GM18858 (cell line): Measurements from ENCODE around the gene C6orf89.

Experiments
- ATAC-seq: cut with Tn5 transposase; IDR thresholded peaks from one replicate; pipeline ENCODE4 v1.9.1; 2021; ENCODE audit not compliant: unreplicated experiment

The C6orf89 gene

GRCh38 chr6:36885461-36886401 lies at the start of gene C6orf89:
Gene C6orf89, plus strand, starts transcription at chr6:36885952. Its CDS starts 13,493 bp downstream, at chr6:36899445.
- ATAC-seq: peak; percentile 93

- ATAC-seq: no peak
Measured at GRCh38 chr6:36836111-36837021, 49.4 kb upstream of the C6orf89 start.

DNA sequence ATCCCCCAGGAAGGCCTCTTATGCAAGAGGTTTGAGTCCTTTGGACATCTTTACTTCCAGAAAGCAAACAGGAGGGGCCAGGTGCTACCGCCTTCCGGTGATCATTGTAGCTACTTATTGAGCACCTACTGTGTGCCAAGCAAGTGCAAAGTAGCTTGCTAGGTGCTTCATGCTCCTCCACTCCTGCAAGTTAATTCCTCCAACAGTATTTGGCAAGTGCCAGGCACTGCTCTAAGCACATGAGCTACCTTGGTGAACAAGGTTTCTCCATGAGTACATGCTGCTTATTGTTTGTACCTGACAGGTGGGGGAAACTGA lies 48.8 kb upstream of the C6orf89 start:
- no peak for ATAC-seq

DNA sequence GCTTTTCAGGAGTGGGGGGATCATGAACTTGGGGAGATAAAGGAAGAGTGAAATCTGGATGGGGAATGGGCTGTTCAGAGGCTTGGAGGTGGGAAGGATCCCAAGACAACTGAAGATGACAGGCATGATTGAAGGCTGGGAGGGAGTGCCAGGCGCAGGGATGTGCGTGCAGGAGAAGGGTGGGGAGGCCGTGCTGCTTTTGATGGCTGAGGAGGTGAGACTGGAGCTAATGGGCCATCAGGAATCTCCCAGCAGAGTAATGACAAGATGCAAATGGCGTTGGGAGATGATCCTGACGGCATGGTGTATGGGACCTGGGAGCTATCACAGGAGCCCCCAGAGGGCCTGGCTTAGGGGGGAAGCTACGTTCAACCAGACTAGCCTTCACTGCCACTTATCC lies 48.1 kb upstream of the C6orf89 start:
- no peak for ATAC-seq

DNA sequence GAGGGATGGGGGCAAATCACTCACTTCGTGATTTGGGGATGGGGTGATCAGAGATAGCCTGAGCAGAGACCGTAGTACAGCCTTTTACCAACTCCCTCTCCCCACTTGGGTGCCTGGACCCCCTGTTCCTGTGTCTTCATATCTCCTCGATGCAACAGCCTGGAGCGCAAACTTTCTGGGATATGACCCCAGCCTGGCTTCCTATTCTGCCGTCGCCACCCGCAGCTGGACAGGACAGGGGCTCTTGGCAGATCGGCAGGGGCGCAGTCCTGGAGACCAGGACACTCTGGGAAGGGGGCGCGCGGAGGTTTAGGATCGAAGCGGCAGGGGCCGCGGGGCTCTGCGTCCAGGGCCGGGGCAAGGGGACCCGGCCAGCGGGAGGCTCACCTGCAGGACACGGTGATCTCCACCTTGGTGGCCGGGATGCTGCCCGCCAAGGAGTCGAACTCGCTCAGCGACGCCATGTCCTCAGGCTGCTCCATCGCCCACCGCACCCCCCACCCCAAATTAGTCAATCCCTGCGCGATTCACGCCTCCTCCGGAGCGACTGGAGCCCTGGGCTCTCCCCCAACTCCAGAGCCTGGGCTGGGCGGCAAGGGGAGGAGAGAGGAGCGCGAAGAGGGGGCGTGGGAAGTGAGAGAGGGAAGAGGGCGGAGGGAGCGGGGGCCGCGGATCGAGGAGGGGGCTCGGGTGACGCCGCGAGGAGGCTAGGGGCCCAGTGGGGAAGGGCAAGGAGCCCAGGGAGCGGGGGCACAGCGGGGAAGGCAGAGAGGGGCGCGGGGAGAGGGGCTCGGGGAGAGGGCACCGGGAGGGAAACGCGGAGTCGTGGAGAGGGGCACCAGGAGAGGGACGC lies 46.6 kb upstream of the C6orf89 start, which contains the start of gene CPNE5:
Gene CPNE5 (minus strand): TSS at position 549 of the 853 bp plus-strand sequence. CDS start 67 bp downstream, at position 482.
- no peak for ATAC-seq

DNA sequence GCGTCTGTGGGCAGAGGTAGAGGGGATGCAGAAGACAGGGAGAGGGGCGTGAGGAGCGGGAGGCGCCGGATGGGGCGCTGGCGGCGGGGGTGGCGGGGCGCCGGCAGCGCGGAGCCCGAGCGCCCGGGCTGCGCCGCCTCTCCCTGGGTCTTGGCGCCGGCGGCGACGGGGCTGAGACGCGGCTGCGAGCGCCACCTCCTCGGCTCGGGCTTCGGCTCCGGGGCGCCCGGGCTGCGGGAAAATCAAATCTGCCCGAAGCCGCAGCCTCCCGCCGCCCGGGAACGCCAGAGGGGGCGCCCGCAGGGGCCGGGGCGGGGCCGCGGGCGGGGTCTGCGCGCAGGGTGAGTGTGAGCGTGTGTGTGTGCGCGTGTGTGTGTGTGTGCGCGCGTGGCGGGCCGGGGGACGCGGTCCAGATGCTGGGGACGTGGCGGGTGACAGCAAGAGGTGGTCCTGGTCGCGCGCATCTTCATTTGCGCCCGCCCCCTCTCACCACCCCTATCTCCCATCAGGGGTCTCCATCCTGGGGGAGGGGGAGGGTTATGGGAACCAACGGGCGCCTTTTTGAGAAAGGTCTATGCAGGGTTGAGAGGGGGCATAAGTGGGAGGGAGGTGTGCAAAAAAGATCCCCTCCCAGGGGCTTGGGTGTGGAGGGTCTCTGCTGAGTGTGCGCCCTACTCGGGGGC lies 45.9 kb upstream of the C6orf89 start:
- no peak for ATAC-seq

DNA sequence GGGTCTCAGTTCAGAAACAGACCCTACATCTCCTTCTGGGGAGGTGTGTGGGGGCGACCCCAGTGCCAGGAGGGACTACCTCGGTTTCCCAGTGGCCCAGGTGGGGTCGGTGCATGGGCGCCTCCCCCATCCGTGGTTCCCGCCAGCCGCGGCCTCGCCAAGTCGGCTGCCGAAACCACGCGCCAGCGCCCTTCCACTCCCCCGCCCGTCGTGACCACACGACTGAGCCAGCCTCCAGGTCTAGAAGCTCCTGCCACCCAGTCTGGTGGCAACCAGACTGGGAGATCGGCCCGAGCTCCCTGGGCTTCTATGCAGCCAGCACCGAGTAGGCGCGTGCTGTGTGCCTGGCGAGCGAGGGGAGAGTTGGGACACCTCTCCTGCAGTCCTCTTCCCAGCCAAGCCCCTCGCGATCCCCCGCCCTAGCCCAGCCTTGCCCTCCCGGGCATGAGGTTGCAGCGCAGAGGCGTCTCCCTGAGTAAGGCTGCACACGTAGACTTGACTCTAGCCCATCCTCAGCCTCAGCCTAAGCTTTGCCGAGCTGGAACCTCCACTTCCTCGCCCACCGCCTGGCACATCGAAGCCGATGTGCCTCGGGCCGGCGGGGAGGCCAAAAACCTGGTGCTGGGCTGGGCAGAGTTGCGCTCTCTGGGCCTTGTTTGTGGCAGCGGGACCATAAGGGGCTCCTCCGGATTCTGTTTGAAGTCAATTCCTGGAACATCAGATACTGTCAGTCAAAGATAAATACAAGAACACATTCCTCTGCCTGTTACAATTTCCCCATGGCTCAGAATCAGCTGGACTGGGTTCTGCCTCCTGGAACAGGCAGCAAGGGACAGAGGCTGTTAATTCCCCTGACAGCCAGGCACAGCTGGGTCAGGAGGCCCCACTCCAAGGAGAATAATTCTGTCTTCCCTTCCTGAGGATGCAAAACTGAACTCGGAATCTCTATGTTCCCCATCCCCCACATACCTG lies 45.0 kb upstream of the C6orf89 start:
- no peak for ATAC-seq

DNA sequence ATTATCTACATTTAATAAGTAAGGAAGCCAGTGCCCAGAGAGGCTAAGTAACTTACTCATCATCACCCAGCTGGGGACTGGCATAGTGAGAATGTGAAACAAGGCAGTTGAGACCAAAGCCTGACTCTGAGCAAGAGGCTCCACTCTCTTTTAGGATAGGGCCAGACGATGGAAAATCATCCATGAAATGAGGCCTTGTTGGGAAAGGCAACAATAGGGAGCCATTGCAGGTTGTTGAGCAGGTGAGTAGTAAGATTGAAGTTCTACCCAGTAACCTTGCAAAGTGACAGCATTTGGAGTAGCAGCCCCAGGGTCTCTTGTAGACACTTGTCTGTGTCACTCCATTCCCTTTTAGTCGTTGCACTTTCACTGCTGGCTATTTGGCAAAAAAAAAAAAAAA lies 44.0 kb upstream of the C6orf89 start:
- no peak for ATAC-seq

DNA sequence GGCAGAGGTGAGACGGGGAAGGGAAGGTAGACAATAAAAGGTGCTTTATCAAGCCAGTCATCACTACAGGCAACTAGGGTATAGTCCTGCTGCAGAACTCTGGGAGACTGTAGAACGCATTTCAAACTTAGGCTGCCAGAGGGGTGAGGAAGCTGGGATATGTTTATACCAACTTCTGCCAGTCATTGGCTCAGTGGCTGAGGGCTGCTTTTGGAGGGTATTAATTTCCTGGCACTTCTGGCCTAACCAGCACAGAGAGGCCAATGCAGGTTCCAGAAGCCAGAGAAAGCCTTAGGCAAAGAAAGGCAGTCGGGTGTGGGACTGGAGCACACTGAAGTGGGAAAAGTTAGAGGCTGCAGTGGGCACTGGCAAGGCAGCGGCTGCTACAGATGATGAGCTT lies 42.6 kb upstream of the C6orf89 start:
- no peak for ATAC-seq

DNA sequence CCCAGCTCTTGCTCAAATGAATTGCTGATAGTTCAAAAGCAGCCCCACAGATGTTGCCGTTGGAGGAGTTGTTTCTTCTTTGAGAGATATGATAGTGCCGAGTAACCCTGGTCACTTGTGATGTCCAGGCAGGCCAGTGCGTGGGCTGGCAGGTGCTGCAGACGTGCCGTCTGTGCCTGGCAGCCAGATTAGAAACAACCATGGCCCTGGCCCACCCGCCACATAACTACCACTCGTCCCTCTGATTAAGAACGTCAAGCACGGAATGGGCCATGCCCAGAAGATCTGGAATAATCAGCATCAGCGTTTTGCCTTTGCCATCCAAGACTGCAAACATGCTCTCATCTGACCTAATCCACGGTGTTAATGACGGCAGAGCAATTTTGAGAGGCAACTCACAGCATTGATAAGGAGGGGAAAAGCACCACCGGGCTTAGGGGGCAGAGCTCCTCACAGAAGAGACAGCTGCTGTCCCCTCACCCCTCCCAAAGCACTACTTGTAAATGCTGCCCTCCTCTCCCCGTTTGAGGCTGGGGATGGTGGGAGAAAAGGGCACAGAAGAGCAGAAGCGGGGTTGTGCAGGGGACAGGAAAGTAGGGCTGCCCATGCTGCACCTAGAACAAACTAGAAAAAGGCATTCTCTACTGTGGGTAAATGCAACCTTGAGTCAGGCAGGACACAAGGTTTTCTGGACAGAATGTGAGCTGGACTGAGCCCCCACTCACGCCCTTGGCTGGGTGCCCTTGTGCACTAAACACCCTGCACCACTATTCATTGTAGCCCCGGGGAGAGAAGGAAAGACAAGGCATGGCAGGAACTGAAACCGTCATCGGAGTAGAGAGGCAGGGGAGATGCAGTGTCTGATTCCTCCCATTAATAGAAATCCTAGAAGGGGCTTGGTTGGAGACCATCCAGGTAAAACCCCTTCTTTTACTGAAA lies 41.3 kb upstream of the C6orf89 start:
- no peak for ATAC-seq

DNA sequence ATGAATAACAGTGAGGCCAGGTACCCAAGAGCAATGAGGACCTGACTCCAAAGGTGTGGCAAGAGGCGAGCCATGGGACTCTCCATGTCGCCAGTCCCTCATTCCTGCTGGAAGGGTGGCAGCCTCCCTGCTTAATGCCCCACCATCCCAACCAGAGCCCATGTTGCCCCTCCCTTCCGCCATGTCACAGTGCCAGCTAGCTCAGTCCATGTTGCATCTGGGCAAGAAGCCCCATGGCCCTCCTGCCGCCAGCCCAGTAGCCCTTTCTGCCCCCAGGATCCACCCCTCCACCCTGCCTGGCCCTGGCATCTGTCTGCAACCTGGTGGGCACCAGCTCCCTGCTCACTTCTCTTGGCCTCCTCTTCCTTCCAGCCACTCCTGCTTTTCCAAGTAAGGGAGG lies 40.5 kb upstream of the C6orf89 start:
- ATAC-seq: no peak

DNA sequence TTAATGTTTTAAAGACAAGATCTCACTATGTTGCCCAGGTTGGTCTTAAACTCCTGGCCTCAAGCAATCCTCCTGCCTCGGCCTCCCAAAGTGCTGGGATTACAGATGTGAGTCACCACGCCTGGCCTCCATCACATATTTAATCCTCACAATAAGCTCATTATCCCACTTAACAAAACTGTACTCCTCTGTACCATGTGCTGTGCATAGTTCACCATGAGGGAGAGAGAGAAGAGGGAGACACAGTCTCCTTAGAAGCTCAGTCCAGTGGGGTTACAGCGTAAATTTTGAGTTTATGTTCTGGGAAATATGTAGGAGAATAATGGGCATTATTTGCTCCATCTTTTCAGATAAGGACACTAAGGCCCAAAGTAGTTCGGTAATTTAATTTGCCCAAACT lies 38.6 kb upstream of the C6orf89 start:
- ATAC-seq: no peak

- no peak for ATAC-seq
Measured at GRCh38 chr6:36847991-36848390, 37.8 kb upstream of the C6orf89 start.

DNA sequence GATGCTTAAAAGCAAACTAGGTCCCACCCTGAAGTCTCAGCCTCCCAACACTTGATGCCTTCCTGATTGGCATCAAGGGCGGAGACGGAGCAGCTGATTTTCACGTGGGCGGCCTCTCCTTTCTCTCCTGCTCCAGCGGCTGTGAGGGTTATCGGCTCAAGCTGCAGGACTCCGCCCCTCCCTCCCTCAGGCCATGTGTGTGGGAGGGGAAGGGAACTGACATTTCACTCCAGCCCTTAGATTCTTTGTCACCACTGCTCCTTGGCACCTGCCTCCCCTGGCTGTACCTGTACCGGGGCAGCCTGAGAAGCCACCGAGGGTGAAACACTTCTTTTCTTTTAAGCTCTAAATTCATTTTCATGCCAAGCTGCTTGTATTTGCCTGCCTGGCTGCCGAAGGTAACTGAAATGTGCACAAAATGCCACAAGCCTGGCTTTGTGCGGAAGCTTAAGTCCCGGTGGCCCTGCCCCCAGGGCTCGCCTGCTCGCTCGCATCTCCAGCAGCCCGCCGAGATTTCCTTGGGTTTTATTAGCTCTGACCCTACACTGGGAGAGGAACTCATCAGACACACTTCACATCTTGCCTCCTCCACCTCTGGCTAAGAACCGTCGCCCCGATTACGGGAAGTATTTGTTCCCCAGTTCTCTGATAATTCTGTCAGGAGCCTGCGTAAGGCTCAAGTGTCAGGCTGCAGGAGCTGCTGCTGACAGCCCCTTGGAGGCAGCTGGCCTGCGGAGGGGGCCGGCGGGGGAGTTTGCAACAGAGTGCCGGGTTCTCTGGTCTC lies 36.9 kb upstream of the C6orf89 start:
- ATAC-seq: no peak

DNA sequence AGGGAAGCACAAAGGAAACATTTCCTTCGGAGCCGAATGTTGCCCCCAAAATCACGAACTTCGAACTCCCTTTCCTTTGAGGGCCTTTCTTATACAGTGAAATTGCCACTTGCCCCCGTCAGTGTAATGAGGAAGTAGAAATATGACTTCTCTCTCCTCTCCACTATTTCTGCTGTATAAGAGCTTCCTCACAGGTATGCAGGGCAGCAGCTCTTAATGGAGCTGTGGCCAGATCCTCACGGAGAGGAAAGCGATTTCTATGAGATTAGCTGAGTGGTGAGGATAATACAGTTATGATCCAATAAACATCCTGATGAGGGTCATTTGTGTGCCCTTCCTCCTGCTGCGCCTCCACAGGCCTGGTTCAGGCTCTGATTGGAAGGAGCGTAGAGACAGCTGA lies 35.7 kb upstream of the C6orf89 start:
- no peak for ATAC-seq

DNA sequence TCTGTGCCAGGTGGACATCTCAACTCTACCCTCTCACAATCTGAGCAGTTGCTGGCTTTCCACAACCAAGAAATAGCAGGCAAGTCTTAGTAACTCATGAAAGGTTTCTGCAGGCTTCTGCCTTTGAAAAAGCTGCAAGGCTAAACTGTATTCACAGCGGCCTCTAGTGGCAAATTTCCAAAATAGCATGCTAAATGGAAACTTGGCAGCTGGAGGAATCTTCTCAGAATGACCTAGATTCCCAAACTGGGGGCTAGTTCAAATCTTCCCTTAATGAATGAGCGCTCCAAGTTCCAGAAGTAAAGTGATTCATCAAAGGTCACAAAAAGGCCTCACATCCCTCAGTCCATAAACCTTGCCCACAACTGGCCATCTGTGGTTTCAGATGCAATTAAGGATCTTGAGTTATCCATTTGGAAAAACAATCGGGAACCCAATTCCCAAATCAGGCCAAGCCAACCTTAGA lies 34.6 kb upstream of the C6orf89 start:
- no peak for ATAC-seq

- ATAC-seq: no peak
Measured at GRCh38 chr6:36851626-36852025, 34.1 kb upstream of the C6orf89 start.
